CD14-positive monocyte (primary cell): ENCODE data around the gene PTPRN2. TPM values are rescaled to one million over a fixed set of nuclear protein-coding genes. Genes with fewer than 3 reads are reported as not detected.
A peak's percentile ranks its signal among the peaks of the same experiment; 100 is the strongest.

Experiments used
- DNase-seq, 3 donors: peaks; one replicate each; pipeline ENCODE4 v3.0.0-alpha.2; 2011 to 2022
- H2AFZ ChIP-seq: 2 replicates; pipeline ENCODE4 v1.6.0; 2012; ENCODE audit warnings: mild to moderate bottlenecking, low read depth, low read length, inconsistent platforms; ENCODE audit not compliant: insufficient read depth, poor library complexity, severe bottlenecking
- H3K27ac ChIP-seq, 2 donors: 1 replicate in 1 of 2; 2 replicates in 1 of 2; pipeline ENCODE4 v1.5.1; 2012 to 2013; ENCODE audit warnings: low read length in 2 of 2, control low read depth in 1 of 2, inconsistent platforms in 1 of 2, low read depth in 1 of 2, mild to moderate bottlenecking in 1 of 2
- H3K27me3 ChIP-seq, 2 donors: one replicate each; pipeline versions ENCODE4 v1.6.0 to v1.6.1; 2011 to 2013; ENCODE audit warnings: low read length in 2 of 2; ENCODE audit not compliant: control insufficient read depth in 2 of 2, insufficient read depth in 2 of 2
- H3K36me3 ChIP-seq, 2 donors: replicated peaks in 1 of 2; 1 replicate in 1 of 2; 2 replicates in 1 of 2; pipeline versions ENCODE4 v1.5.1 to v1.6.1; 2012 to 2013; ENCODE audit warnings: low read length in 2 of 2, control low read depth in 1 of 2, inconsistent platforms in 1 of 2, mild to moderate bottlenecking in 1 of 2; ENCODE audit not compliant: insufficient read depth in 2 of 2, control insufficient read depth in 1 of 2
- H3K4me1 ChIP-seq, 2 donors: 1 replicate in 1 of 2; 2 replicates in 1 of 2; pipeline versions ENCODE4 v1.5.1 to v1.6.1; 2012 to 2013; ENCODE audit warnings: low read length in 2 of 2, control low read depth in 1 of 2, inconsistent platforms in 1 of 2, mild to moderate bottlenecking in 1 of 2, moderate library complexity in 1 of 2; ENCODE audit not compliant: insufficient read depth in 2 of 2, control insufficient read depth in 1 of 2
- H3K4me2 ChIP-seq: replicated peaks from 2 replicates; pipeline ENCODE3; 2012; ENCODE audit warnings: low read length, moderate library complexity, mild to moderate bottlenecking; ENCODE audit not compliant: poor library complexity, severe bottlenecking; ENCODE audit errors: extremely low read depth
- H3K4me3 ChIP-seq, 3 experiments: fragments of 200-600 bp in 1 of 3; sonication (generic) in 1 of 3; replicated peaks in 1 of 3; 1 replicate in 2 of 3; 2 replicates in 1 of 3; pipeline ENCODE4 v1.5.1; 2011 to 2013; ENCODE audit warnings: low read length in 3 of 3, mild to moderate bottlenecking in 3 of 3, control low read depth in 2 of 3, low read depth in 2 of 3, inconsistent platforms in 1 of 3, moderate library complexity in 1 of 3
- H3K79me2 ChIP-seq: 2 replicates; pipeline ENCODE4 v1.6.0; 2012; ENCODE audit warnings: mild to moderate bottlenecking, control low read depth, inconsistent platforms, low read length, moderate library complexity; ENCODE audit not compliant: insufficient read depth
- H3K9ac ChIP-seq: 2 replicates; pipeline ENCODE4 v1.6.0; 2017; ENCODE audit warnings: low read length, mild to moderate bottlenecking; ENCODE audit not compliant: insufficient read depth, poor library complexity, severe bottlenecking
- H3K9me3 ChIP-seq, 2 donors: replicated peaks in 1 of 2; 1 replicate in 1 of 2; 2 replicates in 1 of 2; pipeline versions ENCODE4 v1.5.1 to v1.6.1; 2012 to 2013; ENCODE audit warnings: low read length in 2 of 2, control low read depth in 1 of 2; ENCODE audit not compliant: control insufficient read depth in 1 of 2, insufficient read depth in 1 of 2
- H4K20me1 ChIP-seq: 2 replicates; pipeline ENCODE4 v1.6.0; 2012; ENCODE audit warnings: mild to moderate bottlenecking, low read length, control low read depth, moderate library complexity; ENCODE audit not compliant: insufficient read depth
- H3K27ac Mint-ChIP-seq, 7 donors: one replicate each; pipeline ENCODE4 v1.8.0; 2020; ENCODE audit warnings: mild to moderate bottlenecking in 7 of 7, mixed read lengths in 7 of 7, moderate library complexity in 6 of 7, inconsistent platforms in 2 of 7
- H3K27me3 Mint-ChIP-seq, 3 donors: one replicate each; pipeline ENCODE4 v1.8.0; 2021 to 2022; ENCODE audit warnings: low read depth in 3 of 3, mild to moderate bottlenecking in 3 of 3, mixed read lengths in 3 of 3, moderate library complexity in 3 of 3, inconsistent platforms in 1 of 3
- H3K36me3 Mint-ChIP-seq, 2 donors: one replicate each; pipeline ENCODE4 v1.8.0; 2020; ENCODE audit warnings: mixed read lengths in 2 of 2, inconsistent platforms in 1 of 2, mild to moderate bottlenecking in 1 of 2
- H3K4me1 Mint-ChIP-seq: one replicate; pipeline ENCODE4 v1.8.0; 2020; ENCODE audit warnings: mild to moderate bottlenecking, mixed read lengths
- H3K4me3 Mint-ChIP-seq, 2 donors: one replicate each; pipeline ENCODE4 v1.8.0; 2020; ENCODE audit warnings: mild to moderate bottlenecking in 2 of 2, mixed read lengths in 2 of 2, moderate library complexity in 1 of 2
- H3K9me3 Mint-ChIP-seq, 7 donors: one replicate each; pipeline ENCODE4 v1.8.0; 2020 to 2022; ENCODE audit warnings: mixed read lengths in 7 of 7, mild to moderate bottlenecking in 6 of 7, moderate library complexity in 6 of 7, inconsistent platforms in 2 of 7
- WGBS: methylation state at CpG from one replicate; pipeline ENCODE4 v1.1.5; 2013; ENCODE audit warnings: missing lambda C conversion rate; ENCODE audit not compliant: insufficient coverage; 5-methylcytosine and 5-hydroxymethylcytosine counted together
- intact Hi-C, 2 donors: fragments of 100-400 bp; cut with micrococcal nuclease; formaldehyde crosslinking; loops; one replicate each; pipeline versions ENCODE4 v1.15.0 to v1.15.1; 2023
- polyA plus RNA-seq, 3 donors: library from polyadenylated mRNA; depleted of rRNA in 1 of 3; unstranded in 2 of 3; stranded (reverse) in 1 of 3; fragments of 300-500 nt in 2 of 3; fragments of >200 nt in 1 of 3; fragmentation: Illumina TruSeq in 2 of 3; gene quantifications; 1 replicate in 2 of 3; 2 replicates in 1 of 3; pipeline ENCODE4 v1.2.3, GENCODE V29; 2012 to 2021
- TF ChIP-seq, protein P1 (sequence below): fragments of 200-600 bp; IDR thresholded peaks from one replicate; pipeline ENCODE4 v1.8.0; 2022; ENCODE audit warnings: antibody characterized with exemption, mild to moderate bottlenecking

The PTPRN2 gene
- polyA plus RNA-seq, 3 donors: 0.25 to 1.4 (median 0.97) TPM

DNA sequence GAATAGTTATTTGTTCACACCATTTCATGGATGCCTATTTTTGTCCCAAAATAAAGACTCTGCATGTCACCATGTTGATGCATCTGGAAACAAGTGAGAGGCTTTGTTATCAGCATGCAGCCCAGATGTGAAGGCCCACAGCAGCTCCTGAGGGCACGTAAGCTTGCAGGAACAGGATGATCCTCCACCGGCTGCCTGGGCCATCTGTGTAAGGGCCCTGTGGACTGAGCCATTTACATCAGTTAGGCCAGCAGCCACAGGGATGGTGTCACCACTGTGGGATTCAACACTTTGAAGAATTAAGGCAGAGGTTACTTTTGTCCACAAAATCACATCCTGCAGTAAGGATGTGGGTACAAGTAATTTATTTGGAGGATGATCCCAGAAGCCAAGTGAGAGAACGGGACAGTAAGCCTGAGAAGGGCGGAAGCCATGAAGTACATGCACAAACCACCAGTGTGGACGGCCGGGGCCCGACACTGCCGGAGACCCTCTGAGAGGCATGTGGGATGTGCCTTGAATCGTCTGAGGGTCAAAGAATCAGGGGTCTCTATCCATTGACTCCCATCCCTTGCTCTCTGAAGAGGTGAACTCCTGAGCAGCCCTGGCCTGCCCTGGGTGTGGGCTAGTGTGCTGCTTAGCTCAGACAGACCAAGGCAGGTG is 641.1 kb downstream of the PTPRN2 start:
- H3K4me1 ChIP-seq: no peaks in the 10 kb centered on the region
- no peaks in the 10 kb centered on the region for H3K36me3 ChIP-seq
- Mint-ChIP-seq H3K36me3 (no peaks in the 10 kb centered on the region), H3K9me3 (peaks cover 27 to 52% (median 44%) of the 10 kb centered on the region in 7 donors), H3K27ac (no peak overlapping the region), H3K4me3 (no peak overlapping the region), H3K4me1 (no peaks in the 10 kb centered on the region), H3K27me3 (peaks cover 2 to 4% (median 3%) of the 10 kb centered on the region in 3 donors)
- H3K9me3 ChIP-seq: peaks cover 42 to 55% of the 10 kb centered on the region in 2 donors
- TF ChIP-seq, protein P1, sequence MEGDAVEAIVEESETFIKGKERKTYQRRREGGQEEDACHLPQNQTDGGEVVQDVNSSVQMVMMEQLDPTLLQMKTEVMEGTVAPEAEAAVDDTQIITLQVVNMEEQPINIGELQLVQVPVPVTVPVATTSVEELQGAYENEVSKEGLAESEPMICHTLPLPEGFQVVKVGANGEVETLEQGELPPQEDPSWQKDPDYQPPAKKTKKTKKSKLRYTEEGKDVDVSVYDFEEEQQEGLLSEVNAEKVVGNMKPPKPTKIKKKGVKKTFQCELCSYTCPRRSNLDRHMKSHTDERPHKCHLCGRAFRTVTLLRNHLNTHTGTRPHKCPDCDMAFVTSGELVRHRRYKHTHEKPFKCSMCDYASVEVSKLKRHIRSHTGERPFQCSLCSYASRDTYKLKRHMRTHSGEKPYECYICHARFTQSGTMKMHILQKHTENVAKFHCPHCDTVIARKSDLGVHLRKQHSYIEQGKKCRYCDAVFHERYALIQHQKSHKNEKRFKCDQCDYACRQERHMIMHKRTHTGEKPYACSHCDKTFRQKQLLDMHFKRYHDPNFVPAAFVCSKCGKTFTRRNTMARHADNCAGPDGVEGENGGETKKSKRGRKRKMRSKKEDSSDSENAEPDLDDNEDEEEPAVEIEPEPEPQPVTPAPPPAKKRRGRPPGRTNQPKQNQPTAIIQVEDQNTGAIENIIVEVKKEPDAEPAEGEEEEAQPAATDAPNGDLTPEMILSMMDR: no peak
- no peak overlapping the region for H3K9ac ChIP-seq
- no peak overlapping the region for H2AFZ ChIP-seq
- H3K27me3 ChIP-seq: no peaks in the 10 kb centered on the region
- no peaks in the 10 kb centered on the region for H4K20me1 ChIP-seq
- no peak overlapping the region for H3K4me3 ChIP-seq
- WGBS: 97% methylated on average over 3 of the region's 9 CpGs
- intact Hi-C loops: no loop called here
- no peak overlapping the region for H3K4me2 ChIP-seq
- H3K79me2 ChIP-seq: no peaks in the 10 kb centered on the region
- DNase-seq: no peak
- no peak overlapping the region for H3K27ac ChIP-seq

DNA sequence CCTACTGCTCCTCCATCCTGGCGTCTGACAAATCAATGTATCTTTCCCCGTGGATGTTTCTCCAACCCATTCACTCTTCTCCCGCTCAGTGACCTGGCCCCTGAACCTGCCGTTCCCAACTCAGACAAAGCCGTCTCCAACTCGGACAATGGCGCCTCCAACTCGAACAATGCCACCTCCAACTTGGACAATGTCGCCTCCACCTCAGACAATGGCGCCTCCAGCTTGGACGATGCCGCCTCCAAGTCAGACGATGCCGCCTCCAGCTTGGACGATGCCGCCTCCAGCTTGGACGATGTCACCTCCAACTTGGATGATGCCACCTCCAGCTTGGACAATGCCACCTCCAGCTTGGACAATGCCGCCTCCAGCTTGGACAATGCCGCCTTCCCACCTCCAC is 642.2 kb downstream of the PTPRN2 start:
- H2AFZ ChIP-seq: no peak overlapping the region
- no peak overlapping the region for H3K4me2 ChIP-seq
- Mint-ChIP-seq H3K27me3 (peaks cover 2 to 3% (median 2%) of the 10 kb centered on the region in 3 donors), H3K4me3 (no peak overlapping the region), H3K4me1 (no peaks in the 10 kb centered on the region), H3K9me3 (peaks cover 33 to 58% (median 50%) of the 10 kb centered on the region in 7 donors), H3K27ac (peak overlapping the region in 1 of 7 donors; percentile 57), H3K36me3 (no peaks in the 10 kb centered on the region)
- H3K4me3 ChIP-seq: no peak overlapping the region
- no peaks in the 10 kb centered on the region for H3K27me3 ChIP-seq
- H3K4me1 ChIP-seq: no peaks in the 10 kb centered on the region
- WGBS: 92% methylated on average over 19 of the region's 19 CpGs
- H3K36me3 ChIP-seq: no peaks in the 10 kb centered on the region
- no peak overlapping the region for H3K9ac ChIP-seq
- H3K79me2 ChIP-seq: no peaks in the 10 kb centered on the region
- peaks cover 47 to 66% of the 10 kb centered on the region in 2 donors for H3K9me3 ChIP-seq
- DNase-seq: no peak
- TF ChIP-seq, protein P1: no peak
- H4K20me1 ChIP-seq: no peaks in the 10 kb centered on the region
- intact Hi-C loops: no loop called here
- H3K27ac ChIP-seq: no peak overlapping the region
